MM.1S (cell line): Measurements from ENCODE around the gene HAUS1.
"Not testable (repeated sequence)": the region's sequence is repeated elsewhere in the genome, so short reads cannot be mapped to it uniquely, and the experiment has no call there.

Experiments
- DNase-seq: peaks from one replicate; pipeline ENCODE4 v3.0.0-alpha.2; 2015
- H2AFZ ChIP-seq: fragments of 300-600 bp; sonication (generic); 2 replicates; pipeline ENCODE4 v1.6.0; 2016; ENCODE audit warnings: antibody characterized with exemption, low read length
- H3F3A ChIP-seq: fragments of 300-600 bp; sonication (generic); 2 replicates; pipeline ENCODE4 v1.6.1; 2016; ENCODE audit warnings: mild to moderate bottlenecking, antibody characterized with exemption, low read length, moderate library complexity, mixed read lengths; ENCODE audit not compliant: insufficient read depth
- H3K27ac ChIP-seq: fragments of 300-600 bp; sonication (generic); 2 replicates; pipeline ENCODE4 v1.5.1; 2016; ENCODE audit warnings: mild to moderate bottlenecking, low read length
- H3K27me3 ChIP-seq: fragments of 300-600 bp; sonication (generic); replicated peaks from 2 replicates; pipeline ENCODE4 v1.6.0; 2016; ENCODE audit warnings: low read length; ENCODE audit not compliant: insufficient read depth
- H3K36me3 ChIP-seq: fragments of 300-600 bp; sonication (generic); replicated peaks from 2 replicates; pipeline ENCODE4 v1.6.1; 2016; ENCODE audit warnings: mild to moderate bottlenecking, low read length, mixed read lengths; ENCODE audit not compliant: insufficient read depth
- H3K4me1 ChIP-seq: fragments of 300-600 bp; sonication (generic); 2 replicates; pipeline ENCODE4 v1.6.1; 2016; ENCODE audit warnings: low read length, mixed read lengths
- H3K4me2 ChIP-seq: fragments of 300-600 bp; sonication (generic); 2 replicates; pipeline ENCODE4 v1.6.0; 2016; ENCODE audit warnings: low read depth, low read length
- H3K4me3 ChIP-seq: fragments of 300-600 bp; sonication (generic); 2 replicates; pipeline ENCODE4 v1.5.1; 2016; ENCODE audit warnings: low read length, mixed read lengths
- H3K79me2 ChIP-seq: fragments of 300-600 bp; sonication (generic); 2 replicates; pipeline ENCODE4 v1.6.1; 2016; ENCODE audit warnings: mixed run types, low read length, mixed read lengths
- H3K9ac ChIP-seq: fragments of 300-600 bp; sonication (generic); 2 replicates; pipeline ENCODE4 v1.6.1; 2016; ENCODE audit warnings: low read length, mixed read lengths
- H3K9me2 ChIP-seq: fragments of 300-600 bp; sonication (generic); replicated peaks from 2 replicates; pipeline ENCODE4 v1.6.1; 2016; ENCODE audit warnings: mild to moderate bottlenecking, low read length, mixed read lengths; ENCODE audit not compliant: insufficient read depth
- H3K9me3 ChIP-seq: fragments of 300-600 bp; sonication (generic); replicated peaks from 2 replicates; pipeline ENCODE4 v1.6.1; 2016; ENCODE audit warnings: mild to moderate bottlenecking, low read length, mixed read lengths; ENCODE audit not compliant: insufficient read depth
- H4K20me1 ChIP-seq: fragments of 300-600 bp; sonication (generic); 2 replicates; pipeline ENCODE4 v1.6.1; 2016; ENCODE audit warnings: mild to moderate bottlenecking, low read length, moderate library complexity, mixed read lengths; ENCODE audit not compliant: insufficient read depth
- EZH2 ChIP-seq: fragments of 300-600 bp; sonication (generic); optimal IDR thresholded peaks from 2 replicates; pipeline ENCODE3; 2017; ENCODE audit warnings: low read depth, mild to moderate bottlenecking, antibody characterized with exemption, low read length, mixed read lengths
- EZH2phosphoT487 ChIP-seq: fragments of 300-600 bp; sonication (generic); IDR thresholded peaks from 2 replicates; pipeline ENCODE4 v1.6.1; 2018; ENCODE audit warnings: antibody characterized with exemption, low read length
- TF ChIP-seq, protein P1 (sequence below): fragments of 300-600 bp; sonication (generic); IDR thresholded peaks from 2 replicates; pipeline ENCODE4 v1.5.1; 2016; ENCODE audit warnings: antibody characterized with exemption, low read length, mixed read lengths

HAUS1 gene

DNA sequence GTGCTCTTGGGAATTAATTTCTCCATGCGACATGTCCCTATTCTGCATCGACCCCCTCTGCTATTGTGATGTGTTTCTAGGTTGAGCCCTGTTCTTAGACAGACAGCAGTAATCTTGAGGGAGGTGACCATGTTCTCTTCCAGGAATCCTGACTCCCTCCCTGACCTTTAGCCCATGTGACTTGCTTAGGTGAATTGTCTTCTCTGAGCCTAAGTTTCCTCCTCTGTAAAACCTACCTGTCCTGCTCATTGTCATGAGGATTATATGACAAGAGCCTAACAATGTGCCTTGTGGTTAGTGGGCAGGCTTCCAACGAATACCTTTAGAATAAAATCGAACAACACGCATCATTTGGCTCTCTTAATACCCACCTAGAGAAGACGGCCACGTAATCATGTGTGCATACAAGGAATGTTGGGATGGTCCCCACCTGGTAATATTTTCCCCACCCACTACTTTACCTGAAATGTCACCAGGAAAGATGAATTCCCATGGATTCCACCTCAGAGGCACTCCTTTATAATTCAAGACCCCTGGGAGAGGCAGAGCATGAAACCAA is 59.8 kb downstream of the HAUS1 start:
- H2AFZ ChIP-seq, result no peak overlapping the region
- H3K36me3 ChIP-seq, result no peaks in the 10 kb centered on the region
- H3K27ac ChIP-seq, result no peak overlapping the region
- no peak overlapping the region for H3K4me2 ChIP-seq
- no peak overlapping the region for H3K4me3 ChIP-seq
- H3K9me2 ChIP-seq, result no peaks in the 10 kb centered on the region
- H3K9me3 ChIP-seq, result no peaks in the 10 kb centered on the region
- TF ChIP-seq EZH2 (no peak), EZH2phosphoT487 (no peak)
- TF ChIP-seq, protein P1, sequence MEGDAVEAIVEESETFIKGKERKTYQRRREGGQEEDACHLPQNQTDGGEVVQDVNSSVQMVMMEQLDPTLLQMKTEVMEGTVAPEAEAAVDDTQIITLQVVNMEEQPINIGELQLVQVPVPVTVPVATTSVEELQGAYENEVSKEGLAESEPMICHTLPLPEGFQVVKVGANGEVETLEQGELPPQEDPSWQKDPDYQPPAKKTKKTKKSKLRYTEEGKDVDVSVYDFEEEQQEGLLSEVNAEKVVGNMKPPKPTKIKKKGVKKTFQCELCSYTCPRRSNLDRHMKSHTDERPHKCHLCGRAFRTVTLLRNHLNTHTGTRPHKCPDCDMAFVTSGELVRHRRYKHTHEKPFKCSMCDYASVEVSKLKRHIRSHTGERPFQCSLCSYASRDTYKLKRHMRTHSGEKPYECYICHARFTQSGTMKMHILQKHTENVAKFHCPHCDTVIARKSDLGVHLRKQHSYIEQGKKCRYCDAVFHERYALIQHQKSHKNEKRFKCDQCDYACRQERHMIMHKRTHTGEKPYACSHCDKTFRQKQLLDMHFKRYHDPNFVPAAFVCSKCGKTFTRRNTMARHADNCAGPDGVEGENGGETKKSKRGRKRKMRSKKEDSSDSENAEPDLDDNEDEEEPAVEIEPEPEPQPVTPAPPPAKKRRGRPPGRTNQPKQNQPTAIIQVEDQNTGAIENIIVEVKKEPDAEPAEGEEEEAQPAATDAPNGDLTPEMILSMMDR, result no peak
- H3K4me1 ChIP-seq, result peaks cover 20% of the 10 kb centered on the region
- no peaks in the 10 kb centered on the region for H3K79me2 ChIP-seq
- no peaks in the 10 kb centered on the region for H3K27me3 ChIP-seq
- H3F3A ChIP-seq, result peaks cover 11% of the 10 kb centered on the region
- no peaks in the 10 kb centered on the region for H4K20me1 ChIP-seq
- DNase-seq, result no peak
- no peak overlapping the region for H3K9ac ChIP-seq

DNA sequence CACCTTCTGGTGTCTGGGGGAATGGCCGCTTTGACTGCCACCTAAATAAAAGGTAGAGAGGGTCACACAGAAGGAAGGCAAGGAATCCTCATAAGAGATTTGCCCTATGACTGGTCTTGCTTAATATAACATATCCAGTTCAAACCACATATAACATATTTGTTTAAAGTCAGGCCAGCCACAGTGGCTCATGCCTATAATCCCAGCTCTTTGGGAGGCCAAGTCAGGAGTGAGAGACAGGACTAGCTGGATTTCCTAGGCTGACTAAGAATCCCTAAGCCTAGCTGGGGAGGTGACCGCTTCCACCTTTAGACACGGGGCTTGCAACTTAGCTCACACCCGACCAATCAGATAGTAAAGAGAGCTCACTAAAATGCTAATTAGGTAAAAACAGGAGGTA is 60.3 kb downstream of the HAUS1 start:
- H3K9me2 ChIP-seq, H3K79me2 ChIP-seq, H3K27ac ChIP-seq, H3K36me3 ChIP-seq, H4K20me1 ChIP-seq, H3K27me3 ChIP-seq, DNase-seq, H3K9me3 ChIP-seq, H3K4me3 ChIP-seq, H2AFZ ChIP-seq, H3K4me2 ChIP-seq, H3K9ac ChIP-seq: not testable (repeated sequence)
- H3F3A ChIP-seq, result peaks cover 16% of the 10 kb centered on the region
- peaks cover 24% of the 10 kb centered on the region for H3K4me1 ChIP-seq

DNA sequence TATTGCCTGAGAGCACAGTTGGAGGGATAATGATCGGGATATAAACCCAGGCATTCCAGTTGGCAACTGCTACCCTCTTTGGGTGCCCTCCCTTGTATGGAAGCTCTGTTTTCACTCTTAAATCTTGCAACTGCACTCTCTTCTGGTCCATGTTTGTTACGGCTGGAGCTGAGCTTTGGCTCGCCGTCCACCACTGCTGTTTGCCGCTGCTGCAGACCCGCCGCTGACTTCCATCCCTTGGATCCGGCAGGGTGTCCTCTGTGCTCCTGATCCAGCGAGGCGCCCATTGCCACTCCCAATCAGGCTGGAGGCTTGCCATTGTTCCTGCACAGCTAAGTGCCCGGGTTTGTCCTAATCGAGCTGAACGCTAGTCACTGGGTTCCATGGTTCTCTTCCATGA is 60.7 kb downstream of the HAUS1 start:
- no peak overlapping the region for H3K9ac ChIP-seq
- DNase-seq, result no peak

More for the DNA sequence above, 60.7 kb downstream of the HAUS1 start:
- Histone ChIP-seq H3K27ac (no peak overlapping the region), H3K9me2 (no peaks in the 10 kb centered on the region), H3K9me3 (no peaks in the 10 kb centered on the region), H4K20me1 (no peaks in the 10 kb centered on the region), H3K36me3 (no peaks in the 10 kb centered on the region), H3K27me3 (no peaks in the 10 kb centered on the region), H3K4me3 (no peak overlapping the region), H3K4me2 (no peak overlapping the region), H3K79me2 (no peaks in the 10 kb centered on the region), H2AFZ (no peak overlapping the region), H3F3A (peaks cover 16% of the 10 kb centered on the region), H3K4me1 (peaks cover 26% of the 10 kb centered on the region)
- TF ChIP-seq EZH2 (no peak), EZH2phosphoT487 (no peak)
- TF ChIP-seq, protein P1, result no peak
